ENCODE measurements around the gene MTMR2.
"Not testable (repeated sequence)": the region's sequence is repeated elsewhere in the genome, so short reads cannot be mapped to it uniquely, and the experiment has no call there.

MTMR2 gene

GRCh38 chr11:95883381-95883780 lies 40.5 kb downstream of the MTMR2 start:
- no peak for DNase-seq (ENCODE audit: low spot score)

- DNase-seq (ENCODE audit: low spot score), result no peak
Measured at GRCh38 chr11:95877291-95877690, 46.6 kb downstream of the MTMR2 start.

- DNase-seq (ENCODE audit: low spot score), result not testable (repeated sequence)
Measured at GRCh38 chr11:95870877-95871276, 53.0 kb downstream of the MTMR2 start.

GRCh38 chr11:95867105-95867504 lies 56.8 kb downstream of the MTMR2 start:
- DNase-seq (ENCODE audit: low spot score), result no peak

- no peak for DNase-seq (ENCODE audit: low spot score)
Measured at GRCh38 chr11:95863486-95864140, 60.3 kb downstream of the MTMR2 start.

- DNase-seq (ENCODE audit: low spot score), result not testable (repeated sequence)
Measured at GRCh38 chr11:95860024-95860423, 63.9 kb downstream of the MTMR2 start.

GRCh38 chr11:95854362-95854761 lies 69.5 kb downstream of the MTMR2 start:
- DNase-seq (ENCODE audit: low spot score), result not testable (repeated sequence)

- no peak for DNase-seq (ENCODE audit: low spot score)
Measured at GRCh38 chr11:95853862-95854261, 70.0 kb downstream of the MTMR2 start.

GRCh38 chr11:95853138-95853537 lies 70.8 kb downstream of the MTMR2 start:
- no peak for DNase-seq (ENCODE audit: low spot score)

- no peak for DNase-seq (ENCODE audit: low spot score)
Measured at GRCh38 chr11:95850137-95850536, 73.8 kb downstream of the MTMR2 start.

GRCh38 chr11:95849087-95849825 lies 74.7 kb downstream of the MTMR2 start:
- DNase-seq (ENCODE audit: low spot score), result peak; percentile 16

GRCh38 chr11:95845167-95845566 lies 78.7 kb downstream of the MTMR2 start:
- no peak for DNase-seq (ENCODE audit: low spot score)

- peak; percentile 37 for DNase-seq (ENCODE audit: low spot score)
Measured at GRCh38 chr11:95835768-95836488, 88.0 kb downstream of the MTMR2 start.

- no peak for DNase-seq (ENCODE audit: low spot score)
Measured at GRCh38 chr11:95835351-95835750, 88.6 kb downstream of the MTMR2 start.

- no peak for DNase-seq (ENCODE audit: low spot score)
Measured at GRCh38 chr11:95833378-95833777, 90.5 kb downstream of the MTMR2 start.

GRCh38 chr11:95832763-95833162 lies 91.1 kb downstream of the MTMR2 start:
- no peak for DNase-seq (ENCODE audit: low spot score)

- DNase-seq (ENCODE audit: low spot score), result no peak
Measured at GRCh38 chr11:95831198-95831883, 92.6 kb downstream of the MTMR2 start.

- no peak for DNase-seq (ENCODE audit: low spot score)
Measured at GRCh38 chr11:95829580-95830259, 94.2 kb downstream of the MTMR2 start.

GRCh38 chr11:95827696-95828095 lies 96.2 kb downstream of the MTMR2 start:
- DNase-seq (ENCODE audit: low spot score), result no peak

- no peak for DNase-seq (ENCODE audit: low spot score)
Measured at GRCh38 chr11:95821640-95822039, 102.3 kb downstream of the MTMR2 start.

- DNase-seq (ENCODE audit: low spot score), result no peak
Measured at GRCh38 chr11:95816037-95816436, 107.9 kb downstream of the MTMR2 start.

- not testable (repeated sequence) for DNase-seq (ENCODE audit: low spot score)
Measured at GRCh38 chr11:95811052-95811451, 112.9 kb downstream of the MTMR2 start.

Measured in HuH-7 (cell line).